HuH-7 (cell line): ENCODE data around the gene LIPM.
"Not testable (repeated sequence)": the region's sequence is repeated elsewhere in the genome, so short reads cannot be mapped to it uniquely, and the experiment has no call there.

ENCODE experiments used
- DNase-seq: peaks from one replicate; pipeline ENCODE4 v3.0.0; 2011; ENCODE audit warnings: low spot score

The LIPM gene

DNA sequence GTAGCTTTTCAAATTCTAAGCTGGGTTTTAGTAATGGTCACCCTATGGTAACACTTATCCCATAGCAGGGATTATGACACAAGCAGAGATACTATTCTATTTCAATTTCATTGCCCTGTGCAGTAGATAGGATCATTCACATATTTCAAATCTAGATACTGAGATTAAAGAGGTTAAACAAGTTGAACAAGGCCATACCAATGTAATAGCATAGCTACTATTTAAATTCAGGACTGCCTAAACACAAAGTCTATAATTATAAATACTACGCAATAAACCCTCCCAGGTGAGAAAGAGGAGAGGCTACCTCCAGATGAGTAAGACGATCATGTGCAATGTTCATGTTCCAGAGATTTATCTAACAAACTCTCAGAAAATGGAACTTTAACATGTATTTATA is 1.1 kb downstream of the LIPM start:
- no peak for DNase-seq

DNA sequence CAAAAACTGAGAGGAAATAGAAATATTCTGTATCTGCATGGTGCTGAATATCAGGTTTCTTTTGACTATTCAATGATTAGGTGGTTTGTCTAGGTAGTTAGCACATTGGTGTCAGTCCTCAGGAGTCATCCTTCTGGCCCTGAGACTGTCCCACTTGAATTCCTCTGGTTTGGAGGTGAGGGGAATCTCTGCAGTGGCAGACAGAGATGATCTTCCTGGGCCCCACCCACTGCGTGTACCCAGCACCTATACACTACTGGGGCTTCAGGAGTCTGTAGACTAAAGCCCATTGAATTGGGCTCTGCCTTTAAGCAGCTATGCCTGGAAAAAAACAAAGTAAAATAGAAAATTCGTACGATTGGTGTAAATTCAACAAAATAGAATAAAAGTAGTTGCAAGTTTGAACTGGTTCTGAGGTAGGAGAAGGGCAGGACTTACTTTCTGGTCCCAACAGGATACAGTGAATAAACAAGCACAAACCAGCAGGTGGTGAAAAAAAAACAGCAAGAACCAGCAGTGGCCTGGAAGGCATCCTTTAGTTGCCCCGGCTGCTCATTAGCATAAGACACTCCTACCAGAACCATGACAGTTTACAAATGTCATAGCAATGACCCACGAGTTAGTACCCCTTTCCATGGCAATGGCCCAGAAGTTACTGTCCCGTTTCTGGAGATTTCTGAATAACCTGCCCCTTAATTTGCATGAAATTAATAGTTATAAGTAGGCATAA is 1.7 kb downstream of the LIPM start:
- DNase-seq = no peak

DNA sequence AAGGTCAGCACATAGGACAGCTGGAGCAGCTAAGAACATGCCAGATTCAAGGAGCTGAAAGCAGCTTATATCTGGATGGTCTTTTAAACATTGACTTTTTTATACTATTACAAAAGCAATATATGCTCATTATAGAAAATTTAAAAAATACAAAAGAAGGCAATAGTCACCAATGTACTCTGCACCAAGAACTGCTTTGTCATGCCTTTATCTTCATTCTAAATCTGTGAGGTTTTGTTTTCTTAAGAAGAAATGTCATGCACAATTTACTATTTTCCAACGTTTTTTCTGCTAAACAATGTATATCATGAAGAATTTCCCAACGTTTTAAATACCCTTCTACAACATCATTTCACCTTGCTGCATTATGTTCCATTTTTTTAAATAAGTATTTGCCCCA is 2.8 kb downstream of the LIPM start:
- DNase-seq = no peak

DNA sequence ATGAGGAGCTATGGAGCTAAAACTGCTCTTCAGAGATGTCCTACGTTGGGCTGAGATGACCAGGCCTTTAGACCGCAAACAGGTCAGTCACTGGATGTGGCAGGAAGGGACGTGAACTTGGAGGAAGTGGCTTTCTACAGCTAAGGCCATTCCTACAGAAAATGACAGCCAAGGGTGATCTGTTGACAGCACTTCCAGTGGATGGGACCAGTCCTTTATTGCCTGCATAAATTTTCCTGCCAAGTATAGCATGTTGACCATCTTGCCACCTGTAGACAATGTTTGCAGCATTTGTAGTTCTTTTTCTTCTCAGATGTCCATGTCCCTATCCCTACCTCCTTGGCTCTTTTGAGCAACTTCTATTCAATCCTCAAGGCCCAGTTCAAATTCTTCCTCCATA is 3.4 kb downstream of the LIPM start:
- no peak for DNase-seq

DNA sequence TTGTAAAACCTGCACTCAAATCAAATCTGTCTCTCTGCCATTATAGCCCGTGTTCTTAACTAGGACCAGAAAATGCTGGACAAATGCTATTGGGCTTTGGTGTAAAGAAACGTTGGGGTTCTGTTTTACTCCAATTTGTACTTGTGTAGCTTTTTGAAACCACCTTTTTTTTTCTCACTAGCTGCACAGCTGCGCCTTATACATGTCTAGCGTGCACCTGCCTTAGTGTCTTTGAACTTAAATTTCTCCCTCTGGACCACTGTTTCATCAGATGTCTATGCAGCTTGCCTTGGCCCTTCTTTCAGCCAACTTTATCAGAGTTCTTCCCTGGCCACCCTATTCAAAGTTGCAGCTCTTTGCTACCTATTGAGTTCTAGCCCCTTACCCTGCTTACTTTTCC is 7.1 kb downstream of the LIPM start:
- no peak for DNase-seq

DNA sequence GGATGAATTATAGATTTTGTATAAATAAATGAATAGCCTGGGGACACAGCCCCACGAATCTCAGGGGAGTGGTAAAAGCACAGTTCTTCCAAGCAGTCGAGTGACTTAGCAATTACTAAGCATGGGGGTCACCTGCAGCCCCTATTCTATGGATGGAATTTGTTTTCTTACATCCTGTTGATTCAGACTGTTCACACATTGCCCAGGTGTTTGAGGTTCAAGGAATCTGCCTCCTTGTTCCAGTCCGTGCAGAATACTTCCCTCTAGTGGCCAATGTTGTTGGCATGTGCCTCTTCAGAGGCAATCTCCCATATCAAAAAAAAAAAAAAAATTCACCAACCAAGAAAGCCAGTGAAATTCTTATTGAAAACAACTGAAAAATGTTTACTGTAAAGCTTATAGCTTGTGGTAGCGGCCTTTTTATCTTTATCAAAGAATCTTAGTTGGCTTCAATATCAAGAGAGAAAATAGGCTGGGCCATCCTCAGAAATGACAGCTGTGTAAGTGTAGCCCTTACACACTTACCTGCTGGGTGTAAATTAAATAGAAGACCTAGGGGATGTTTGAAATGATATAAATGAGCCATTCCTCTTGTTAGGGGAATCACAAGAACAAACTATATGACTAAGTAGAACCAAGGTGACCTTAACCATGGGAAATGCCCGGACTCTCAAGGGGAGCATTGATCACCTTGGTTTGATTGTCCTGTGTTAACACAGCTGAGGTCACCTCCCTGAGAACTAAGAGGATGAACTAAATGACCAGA is 7.8 kb downstream of the LIPM start:
- DNase-seq = peak; percentile 24

DNA sequence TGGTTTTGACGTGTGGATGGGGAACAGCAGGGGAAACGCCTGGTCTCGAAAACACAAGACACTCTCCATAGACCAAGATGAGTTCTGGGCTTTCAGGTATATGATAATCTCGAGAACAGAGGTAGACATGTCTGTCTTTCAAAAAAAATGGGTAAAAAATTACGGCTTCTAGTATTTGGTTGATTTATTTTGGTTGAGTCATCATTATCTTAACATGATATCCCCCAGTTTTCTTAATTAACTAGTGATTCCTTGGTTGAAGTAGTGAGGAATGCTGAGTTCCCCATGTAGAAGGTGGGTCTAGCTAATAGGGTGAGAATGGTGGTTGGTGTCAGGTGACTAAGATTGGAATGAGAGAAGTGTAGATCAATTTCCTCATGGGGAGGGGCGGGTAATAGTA is 10.7 kb downstream of the LIPM start:
- DNase-seq = no peak

DNA sequence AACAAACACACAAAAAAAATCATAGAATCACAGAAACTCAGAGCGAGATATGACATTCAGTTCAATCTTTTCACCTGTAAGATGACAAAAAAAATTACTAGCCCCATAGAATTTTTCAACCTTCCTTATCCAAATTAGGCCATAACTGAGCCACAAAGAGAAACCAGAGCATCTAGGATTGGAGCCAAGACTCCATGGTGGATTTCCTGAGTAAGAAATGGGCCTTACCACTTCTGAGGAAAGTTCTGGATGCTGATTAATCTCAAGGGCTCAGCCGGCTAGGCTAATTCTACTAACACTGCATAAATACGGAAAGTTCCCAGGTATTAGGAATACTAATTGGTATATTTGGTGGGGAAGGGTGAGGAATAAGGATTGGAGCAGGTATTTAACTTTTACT is 16.8 kb downstream of the LIPM start:
- DNase-seq = no peak

DNA sequence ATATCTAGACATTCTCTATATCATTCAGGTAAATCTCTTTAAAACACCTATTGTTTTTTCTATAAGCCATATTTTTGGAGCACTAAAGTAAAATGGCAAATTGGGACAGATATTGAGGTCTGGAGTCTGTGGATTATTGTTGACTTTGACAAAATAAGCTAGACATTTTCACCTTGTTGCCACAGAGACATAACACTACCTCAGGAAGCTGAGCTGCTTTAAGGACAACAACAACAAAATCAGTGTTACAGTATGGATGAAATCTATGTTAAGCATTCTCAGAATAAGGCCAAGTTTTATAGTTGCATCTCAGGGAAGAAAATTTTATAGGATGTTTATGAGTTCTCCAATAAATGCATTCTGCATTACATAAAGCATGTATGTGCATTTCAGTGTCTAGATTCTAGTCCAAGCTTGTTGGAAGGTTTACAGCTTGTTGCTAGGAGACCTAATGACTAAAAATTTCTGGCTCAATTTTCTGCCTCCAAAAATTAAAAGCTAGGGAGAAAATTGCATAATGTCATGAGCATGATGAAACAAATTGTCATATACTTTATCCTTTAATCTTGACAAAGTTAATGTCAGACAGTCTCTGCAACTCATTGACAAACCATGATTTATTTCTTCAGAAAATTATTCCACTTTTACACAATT is 18.3 kb downstream of the LIPM start:
- DNase-seq = no peak

DNA sequence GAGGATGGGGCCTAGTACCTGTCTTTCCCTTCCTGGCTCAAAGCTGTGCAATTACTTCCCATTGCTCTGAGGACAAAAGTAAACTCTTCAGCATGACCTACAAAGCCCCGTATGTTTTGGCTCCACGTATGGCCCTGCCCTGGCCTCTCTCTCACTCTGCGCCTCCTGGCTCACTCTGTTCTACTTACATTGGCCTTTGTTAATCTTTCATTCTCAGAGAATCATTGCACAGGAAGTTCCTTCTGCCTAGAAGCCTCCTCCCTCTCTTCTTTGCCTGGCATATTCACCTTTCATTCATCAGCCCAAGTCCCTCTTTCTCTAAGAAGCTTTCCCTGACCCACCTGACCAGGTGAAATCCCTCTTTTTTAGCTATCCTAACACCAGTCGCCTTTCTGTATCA is 23.9 kb downstream of the LIPM start:
- no peak for DNase-seq

DNA sequence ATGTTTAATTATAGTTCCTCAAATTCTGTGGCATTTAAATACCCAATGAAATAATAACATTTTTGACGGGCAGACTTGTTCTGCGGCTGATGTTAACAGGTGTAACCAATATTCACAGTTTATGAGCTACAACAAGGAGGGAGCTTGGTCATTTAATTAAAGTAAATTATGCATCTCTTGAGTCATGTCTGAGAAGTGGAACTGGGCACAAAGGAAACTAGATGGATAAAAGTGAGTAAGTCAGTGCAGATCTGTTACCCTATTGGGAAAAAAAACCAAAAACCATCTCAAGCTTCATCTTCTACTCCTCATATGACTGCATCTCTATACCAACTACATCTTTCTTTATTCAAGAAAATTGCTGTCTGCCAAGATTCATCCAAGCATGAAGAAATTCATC is 25.1 kb downstream of the LIPM start:
- no peak for DNase-seq

DNA sequence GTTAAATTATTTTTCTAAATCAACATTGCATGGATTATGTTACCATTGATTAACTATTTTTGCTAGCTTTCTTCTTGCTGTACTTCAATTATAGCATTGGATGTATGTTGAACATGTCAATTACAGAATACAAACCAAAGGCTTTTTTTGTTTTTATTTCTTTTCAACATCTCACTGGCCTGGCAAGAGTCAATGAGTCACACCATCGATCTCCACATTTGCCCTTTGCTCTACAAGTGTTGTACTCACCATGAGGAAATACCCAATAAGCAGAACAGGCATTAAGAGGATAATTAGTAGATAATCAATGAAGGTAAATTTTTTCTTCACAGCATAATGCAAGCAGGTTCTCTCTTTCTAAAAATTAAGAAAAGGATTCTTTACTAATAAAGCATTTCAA is 25.8 kb downstream of the LIPM start:
- DNase-seq = no peak

DNA sequence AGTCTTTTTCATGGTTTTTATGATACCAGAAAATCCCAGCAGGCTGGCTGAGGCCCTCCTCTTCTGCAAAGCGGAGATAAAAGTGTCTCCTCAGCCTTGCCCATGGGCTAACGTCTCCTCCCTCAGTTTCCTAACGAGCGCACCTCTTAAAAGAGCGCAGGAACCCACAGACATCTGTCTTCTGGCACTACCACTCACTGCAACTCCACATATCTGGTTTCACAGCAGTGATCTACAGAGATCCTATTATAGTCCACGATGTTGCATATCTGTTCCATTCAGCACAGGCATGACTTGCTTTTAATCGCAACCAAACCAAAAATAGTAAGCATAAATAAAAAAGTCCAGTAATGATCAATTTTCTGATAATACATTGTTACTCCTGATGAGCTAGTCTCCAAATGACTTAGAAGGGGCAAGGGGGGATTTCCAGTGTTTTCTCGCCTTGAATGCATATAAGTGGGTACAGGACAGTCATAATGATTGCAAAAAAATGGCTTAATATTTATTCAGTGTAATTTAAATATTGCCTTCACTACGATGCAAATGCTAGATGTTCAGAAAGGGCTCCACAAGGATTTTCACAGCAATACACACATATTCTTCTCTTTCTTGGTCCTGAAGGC is 28.2 kb downstream of the LIPM start:
- no peak for DNase-seq

DNA sequence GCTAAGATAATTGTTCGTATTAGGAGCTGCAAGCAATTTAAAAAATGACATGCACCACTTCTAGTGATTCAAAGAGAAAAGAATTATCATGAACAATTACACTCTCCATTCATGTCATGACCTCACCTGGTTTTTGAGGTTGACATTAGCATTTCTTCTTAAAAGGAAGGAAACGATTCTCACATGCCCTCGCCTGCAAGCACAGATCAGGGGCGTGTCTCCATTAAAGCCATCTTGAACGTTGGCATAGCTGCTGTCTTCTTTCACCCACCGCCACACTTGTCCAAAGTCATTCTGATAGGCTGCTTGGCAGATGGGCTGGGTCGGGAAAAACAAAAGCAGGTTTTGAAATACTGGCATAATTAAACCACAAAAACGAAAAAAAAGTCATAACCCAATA is 29.2 kb downstream of the LIPM start:
- no peak for DNase-seq

DNA sequence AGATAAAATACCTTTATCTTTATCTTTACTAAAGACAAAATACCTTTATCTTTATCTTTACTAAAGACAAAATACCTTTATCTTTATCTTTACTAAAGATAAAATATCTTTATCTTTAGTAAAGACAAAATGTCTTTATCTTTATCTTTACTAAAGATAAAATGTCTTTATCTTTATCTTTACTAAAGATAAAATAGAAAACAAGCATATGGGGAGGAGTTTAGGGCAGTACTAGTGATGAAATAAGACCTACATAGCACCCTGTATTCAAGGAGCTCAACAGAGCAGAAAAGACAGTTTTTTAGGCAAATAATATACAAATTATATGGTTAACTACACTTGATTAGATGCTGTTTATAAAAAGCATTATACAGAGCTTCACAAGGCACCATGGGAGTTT is 29.8 kb downstream of the LIPM start:
- no peak for DNase-seq

DNA sequence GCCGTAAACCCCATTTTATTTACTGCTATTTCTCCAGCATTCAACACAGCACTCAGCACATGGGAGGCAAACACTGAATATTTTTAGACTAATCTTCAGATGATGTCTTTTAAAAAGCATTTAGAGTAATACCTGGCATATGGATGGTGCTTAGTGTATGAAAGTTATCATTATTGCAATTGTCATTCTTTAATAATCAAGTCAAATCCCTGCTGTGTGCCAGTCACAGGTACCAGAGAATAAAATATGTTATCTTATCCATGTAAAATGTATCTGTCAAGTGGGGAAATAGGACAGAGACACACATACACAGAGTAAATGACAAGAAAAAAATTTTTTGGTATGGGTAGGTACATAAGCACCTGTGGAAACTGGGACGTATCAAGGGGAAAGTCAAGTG is 30.6 kb downstream of the LIPM start:
- no peak for DNase-seq

DNA sequence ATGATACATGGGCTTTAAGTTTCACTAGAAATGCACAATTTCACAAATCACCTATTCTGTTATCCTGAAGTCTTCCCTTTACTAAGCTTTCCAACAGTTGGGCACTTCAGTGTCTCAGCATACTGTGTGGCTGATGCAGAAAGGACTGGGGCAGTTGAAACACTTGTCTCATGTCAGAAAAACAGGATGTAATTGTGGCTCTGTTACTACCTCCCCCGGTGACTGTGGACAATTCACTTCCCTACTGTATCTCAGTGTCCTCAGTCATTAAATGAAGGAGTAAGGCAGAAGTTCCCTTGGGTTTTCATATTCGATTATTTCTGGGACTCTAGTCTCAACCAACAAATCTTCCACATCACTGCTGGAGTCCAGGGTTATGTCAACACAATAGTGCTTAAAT is 31.2 kb downstream of the LIPM start:
- no peak for DNase-seq

DNA sequence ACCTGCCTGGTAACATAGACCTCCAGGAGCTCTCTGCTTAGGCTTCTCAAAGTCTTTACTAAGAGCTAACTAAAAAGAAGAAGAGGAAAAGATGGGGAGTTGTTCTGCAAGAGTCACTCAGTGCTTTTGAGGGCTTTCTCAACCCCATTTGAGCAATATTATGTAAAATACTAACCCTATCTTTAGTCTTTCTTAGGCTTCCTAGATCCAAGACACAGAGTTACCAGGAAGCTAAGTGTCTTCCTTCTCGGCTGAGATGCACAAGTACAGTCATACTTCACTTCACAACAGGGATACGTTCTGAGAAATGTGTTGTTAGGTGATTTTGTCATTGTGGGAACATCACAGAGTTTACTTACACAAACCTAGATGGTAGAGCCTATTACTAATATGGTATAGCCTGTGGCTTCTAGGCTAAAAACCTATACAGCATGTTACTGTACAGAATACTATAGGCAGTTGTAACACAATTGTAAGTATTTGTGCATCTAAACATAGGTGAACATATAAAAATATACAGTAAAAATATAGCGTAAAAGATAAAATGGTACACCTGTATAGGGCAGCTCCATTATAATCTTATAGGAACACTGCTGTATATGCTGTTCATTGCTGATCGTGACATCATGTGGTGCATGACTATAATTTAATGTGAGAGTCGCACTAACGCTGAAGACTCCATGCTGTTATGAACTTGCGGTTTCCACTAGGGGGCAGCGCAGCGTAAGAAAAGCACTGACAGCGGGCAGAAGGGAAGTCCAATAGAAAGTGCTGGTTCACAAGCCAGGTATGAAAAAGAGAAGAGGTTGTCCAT is 32.8 kb downstream of the LIPM start:
- DNase-seq = peak; percentile 31

DNA sequence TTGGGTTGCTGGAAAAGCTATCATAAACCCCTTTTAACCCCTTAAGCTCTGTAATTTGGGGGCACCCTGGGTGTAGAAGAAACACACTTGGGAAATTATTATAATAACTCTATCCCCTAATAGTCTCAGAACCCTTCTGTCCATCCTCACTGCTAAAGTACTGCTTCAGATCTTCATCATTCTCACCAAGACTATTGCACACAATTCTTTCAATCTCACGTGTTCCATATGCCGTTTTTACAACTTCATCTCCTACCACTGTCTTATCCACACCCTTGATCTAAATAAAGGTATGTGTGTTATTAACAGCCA is 33.3 kb downstream of the LIPM start:
- DNase-seq = no peak

DNA sequence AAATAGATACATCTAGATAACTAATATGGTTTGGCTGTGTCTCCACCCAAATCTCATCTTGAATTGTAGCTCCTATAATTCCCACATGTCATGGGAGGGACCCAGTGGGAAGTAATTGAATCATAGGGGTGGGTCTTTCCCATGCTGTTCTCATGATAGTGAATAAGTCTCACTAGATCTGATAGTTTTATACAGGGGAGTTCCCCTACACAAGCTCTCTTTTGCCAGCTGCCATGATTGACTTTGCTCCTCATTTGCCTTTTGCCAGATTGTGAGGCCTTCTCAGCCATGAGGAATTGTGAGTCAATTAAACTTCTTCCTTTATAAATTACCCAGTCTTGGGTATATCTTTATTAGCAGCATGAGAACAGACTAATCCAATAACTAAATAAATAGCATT is 35.1 kb downstream of the LIPM start:
- DNase-seq = not testable (repeated sequence)

DNA sequence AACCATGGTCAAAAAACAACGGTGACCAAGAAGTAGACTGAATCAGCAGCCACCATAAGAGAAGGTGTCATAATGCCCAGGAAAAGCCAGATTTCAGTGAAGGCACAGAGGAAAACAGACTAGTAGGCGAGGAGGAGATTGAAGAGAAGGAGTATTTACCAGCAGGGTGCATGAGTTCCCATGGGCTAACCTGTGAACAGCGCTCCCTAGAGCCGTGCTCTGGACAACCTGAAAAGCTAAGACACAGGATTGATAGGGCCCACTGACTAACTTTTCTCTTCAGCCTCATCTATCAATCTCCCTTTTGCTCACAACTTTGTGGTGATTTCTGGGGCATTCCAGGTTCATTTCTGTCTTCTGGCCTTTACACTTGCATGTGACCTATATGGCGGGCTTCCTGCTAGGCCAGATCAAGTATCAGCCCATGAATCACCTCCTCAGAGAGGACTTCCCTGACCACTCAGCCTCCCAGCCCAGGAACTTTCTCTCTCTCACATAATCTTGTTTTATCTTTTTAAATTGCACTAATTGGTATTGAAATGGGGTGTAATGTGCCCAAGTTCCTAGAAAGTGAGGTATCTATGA is 36.3 kb downstream of the LIPM start:
- no peak for DNase-seq

DNA sequence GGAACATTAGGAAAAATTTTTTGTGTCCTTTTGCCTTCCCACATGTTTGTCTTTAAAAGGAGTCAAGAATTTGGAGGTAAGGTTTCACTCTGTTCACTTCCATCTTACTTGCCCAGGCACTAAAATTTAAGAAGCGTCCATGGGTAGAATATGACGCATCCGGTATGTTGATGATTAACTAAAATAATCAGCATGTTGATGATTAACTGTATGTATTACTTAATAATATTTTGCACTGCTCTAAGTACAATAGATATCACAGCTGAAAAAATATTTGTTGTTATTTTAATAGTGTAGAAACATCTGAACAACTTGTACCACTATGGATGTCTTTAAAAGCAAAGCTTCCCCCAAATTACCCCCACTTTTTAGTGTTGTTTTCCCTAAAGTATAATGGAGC is 37.6 kb downstream of the LIPM start:
- no peak for DNase-seq
